ENCODE results near the gene MAP7D2.

MAP7D2 gene

DNA sequence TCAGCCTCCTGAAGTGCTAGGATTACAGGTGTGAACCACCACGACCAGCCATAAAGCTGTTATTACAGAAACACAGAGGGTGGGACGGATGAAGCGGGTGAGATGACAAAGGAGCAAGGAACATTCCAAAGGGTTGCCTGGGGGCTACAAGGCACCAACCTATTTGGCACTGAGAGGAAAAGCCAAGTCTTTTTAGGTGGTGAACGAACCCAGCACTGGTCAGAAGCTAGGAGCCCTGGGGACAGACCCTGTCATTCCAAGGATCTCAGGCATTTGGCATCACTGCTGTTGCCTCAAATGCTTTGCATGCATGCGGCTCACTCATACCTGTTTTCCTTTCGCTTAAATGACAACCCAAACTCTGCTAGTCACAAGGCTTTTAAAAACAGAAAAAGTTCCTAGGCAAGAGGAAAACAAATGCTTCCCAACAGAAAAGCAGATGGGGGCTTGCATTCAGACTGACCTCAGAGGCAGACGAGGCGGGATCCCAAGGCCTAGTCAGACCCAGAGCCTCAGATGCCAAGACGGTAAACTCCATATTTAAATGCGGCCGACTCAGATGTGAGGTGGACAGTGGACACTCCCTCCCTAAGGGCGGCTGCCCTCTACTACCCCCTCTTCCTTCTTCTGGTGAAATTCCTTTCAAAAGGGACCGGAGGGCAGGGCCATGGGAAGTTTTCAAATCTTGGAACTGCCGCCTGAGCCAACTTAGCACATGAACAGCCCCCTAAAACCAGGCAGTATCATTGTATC, 4.5 kb downstream of the MAP7D2 start:
- DNase-seq (ENCODE audit: low spot score) = no peak

DNA sequence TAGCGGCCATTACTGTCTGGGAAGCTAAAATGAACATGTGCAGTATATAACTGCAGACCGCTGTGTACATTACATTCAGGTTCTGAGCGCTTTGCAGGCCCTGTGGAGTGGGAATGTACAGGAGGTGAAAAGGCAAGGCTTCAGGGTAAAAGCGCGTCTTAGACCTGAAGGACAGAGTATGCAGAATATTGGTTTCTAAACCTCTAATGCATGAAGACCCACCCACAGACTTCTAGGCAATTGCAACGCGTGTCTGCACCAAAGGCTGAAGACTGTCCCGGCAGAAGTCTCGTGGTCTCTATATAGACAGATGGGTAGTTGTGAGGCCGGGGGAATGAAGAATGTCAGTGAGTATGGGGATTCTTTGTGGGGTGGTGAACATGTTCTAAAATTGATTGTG, 5.4 kb downstream of the MAP7D2 start:
- DNase-seq (ENCODE audit: low spot score) = no peak

DNA sequence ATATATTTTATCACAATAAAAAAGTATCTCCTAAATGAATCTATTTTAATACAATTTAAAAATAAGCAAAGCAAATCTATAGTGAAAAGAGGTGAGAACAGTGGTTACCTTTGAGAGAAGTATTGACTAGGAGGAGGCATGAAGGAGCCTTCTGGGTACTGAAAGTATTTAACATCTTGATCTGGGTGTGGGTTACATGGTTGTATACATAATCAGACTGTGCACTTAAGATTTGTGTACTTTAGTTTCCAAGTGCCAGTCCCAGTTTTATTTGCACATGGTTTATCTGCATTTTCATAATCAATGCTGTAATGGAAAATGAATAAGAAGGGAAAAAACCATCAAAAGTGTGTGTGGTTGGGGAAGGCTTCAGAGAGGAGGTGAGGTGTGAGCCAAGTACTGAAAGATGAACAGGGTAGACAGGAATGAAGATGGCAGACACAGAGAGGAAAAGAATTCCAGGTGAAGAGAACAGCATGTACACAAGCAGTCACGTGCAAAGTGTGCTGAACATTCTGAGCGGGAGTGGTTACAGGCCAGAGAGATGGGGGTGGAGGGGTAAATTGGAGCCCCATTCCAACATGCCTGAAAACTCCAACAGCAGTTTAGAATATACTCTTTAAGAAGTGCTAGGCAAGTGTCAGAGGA, 14.6 kb downstream of the MAP7D2 start:
- no peak for DNase-seq (ENCODE audit: low spot score)

DNA sequence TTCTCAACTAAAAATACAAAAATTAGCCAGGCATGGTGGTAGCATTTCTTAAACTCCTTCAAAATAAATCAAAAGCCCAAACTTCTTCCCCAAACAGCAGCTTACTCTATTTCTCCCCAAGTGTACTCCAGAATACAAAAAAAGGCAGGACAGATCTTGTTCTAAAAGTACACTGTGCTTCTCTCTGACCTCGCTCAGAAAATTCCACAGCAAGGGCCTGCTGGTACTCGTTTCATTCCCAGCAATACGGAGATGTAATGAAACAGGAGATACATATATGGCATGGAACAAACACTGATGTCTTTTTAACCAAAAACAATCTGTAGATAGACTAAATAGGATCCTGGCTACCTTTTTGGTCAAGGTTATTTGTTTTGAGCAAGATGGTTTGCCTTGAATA, 25.2 kb downstream of the MAP7D2 start:
- DNase-seq (ENCODE audit: low spot score) = no peak

DNA sequence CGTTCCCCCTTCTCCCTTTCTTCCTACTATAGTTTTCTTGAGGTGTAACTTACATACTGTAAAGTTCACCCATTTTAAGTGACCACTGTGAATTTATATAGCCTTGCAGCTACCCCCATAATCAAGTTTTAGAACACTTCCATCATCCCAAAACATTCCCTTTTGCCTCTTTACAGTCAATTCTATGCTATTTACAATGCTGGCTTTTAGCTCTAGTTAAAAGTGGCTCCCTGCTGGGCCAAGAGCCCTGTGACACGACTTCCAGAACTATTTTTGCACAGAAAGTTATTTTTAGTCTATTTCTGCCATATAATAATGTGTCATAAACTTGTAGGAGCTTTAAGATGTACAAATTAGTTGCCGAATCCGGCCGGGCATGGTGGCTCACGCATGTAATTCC, 26.9 kb downstream of the MAP7D2 start:
- DNase-seq (ENCODE audit: low spot score) = no peak

DNA sequence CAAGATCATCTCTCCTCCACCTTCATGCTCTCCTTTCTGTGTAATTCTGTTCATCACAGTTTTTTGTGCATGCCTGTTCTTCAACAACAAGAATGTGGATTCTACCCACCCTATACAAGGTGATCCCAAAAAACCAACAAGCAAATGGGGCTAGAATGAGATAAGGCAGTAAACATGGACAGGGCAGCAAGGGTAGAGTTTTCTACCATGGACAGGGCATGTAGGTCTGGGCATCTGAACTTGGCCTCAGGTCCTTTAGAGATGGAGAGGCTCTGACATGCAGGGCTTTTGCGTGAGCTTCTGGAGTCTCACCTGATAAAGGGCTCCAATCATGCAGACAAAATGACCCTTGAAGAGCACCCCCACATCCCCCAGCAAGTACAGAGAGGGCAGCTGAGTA, 36.4 kb downstream of the MAP7D2 start:
- no peak for DNase-seq (ENCODE audit: low spot score)

DNA sequence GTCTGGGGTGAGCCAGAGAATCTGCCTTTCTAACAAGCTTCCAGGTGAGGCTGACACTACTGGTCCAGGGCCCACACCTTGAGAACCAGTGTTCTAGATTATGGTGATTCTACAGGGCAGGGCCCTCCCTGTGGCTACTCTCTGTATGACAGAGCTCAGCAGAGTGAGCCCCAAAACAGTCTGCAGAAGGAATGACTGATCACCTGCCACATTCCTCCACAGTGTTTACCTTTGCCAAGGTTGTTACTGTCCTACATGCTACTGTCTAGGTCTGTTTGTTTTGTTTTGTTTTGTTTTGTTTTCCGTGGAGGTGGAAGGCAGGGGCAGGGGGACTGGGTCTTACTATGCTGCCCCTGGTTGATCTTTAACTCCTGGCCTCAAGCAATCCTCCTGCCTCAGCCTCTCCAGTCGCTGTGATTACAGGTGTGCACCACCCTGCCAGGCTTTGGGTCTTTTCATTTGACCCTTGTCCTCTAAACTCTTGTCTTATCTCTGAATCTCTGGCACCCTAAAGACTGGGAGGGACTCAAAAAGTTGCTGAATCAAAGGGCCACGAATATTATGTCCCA, 45.1 kb downstream of the MAP7D2 start:
- no peak for DNase-seq (ENCODE audit: low spot score)

DNA sequence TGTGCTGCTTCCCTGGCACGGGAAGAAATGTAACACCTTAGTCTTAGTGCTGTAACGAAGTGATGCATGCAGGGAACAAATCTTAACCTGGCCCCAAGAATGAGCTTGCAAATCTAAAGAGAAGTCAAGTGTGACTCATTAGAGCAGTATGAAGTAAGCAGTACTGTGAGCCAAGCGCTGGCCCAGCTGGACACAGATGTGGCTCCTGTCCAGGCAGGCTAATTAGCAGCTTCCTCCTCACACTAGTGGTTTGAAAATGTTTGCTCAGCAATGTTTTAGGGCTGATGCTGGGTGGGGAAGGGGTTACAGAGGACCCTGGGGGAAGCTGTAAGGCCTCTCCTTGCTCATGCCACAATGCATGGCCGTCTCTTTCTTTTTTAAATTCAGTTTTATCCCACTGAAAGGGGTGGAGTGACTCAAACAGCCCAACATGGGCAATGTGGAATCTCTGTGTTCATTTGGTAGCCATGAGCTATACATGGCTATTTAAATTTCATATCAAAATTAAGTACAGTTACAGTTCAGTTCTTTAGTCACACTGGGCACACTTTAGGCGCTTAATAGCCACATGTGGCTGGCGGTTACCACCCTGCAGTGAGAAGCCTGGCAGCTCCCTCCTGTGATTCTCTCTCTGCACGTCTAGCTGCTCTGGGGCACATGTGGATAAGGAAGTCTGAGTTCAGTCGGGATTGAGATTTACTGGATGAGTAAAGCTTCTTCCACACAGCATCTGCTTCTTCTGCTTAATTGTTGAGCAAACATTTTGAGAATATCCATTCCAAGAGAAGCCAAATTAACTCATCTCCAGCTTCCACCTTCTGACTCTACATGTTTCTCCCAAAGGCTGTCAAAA, 48.8 kb downstream of the MAP7D2 start:
- no peak for DNase-seq (ENCODE audit: low spot score)

DNA sequence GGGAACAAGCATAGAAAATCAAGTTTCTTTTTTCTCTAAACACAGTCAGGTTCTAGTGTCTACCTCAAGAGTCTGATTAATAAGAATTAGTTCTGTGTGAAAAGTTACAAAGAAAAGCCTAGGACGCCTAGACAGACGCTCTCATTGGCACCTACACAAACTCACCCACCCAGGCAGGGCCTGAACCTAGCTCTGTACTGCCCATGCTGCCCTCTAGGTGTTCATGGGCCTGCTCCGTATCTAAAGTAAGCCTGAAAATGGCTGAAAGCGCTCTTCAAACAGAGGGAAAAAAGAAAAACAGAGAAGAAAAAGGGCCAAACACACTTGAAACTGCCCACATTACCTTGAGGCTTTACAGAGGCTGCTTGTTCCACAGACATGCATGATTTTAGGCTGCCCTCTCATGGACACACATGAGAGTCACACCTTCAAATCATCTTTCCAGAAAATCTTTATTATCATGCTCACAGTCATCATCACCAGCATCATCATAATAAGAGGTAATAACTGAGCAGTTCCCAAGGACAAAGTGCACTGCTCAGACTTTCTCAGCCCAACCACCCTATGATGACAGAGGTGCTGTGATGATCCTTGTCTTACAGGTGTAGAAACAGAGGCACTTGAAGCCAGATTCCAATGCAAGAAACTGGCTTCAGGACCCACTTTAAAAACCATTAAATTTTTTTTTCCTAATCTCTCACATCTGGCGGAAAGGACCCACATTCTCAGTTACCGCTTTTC, 49.6 kb downstream of the MAP7D2 start:
- peak; percentile 39 for DNase-seq (ENCODE audit: low spot score)

DNA sequence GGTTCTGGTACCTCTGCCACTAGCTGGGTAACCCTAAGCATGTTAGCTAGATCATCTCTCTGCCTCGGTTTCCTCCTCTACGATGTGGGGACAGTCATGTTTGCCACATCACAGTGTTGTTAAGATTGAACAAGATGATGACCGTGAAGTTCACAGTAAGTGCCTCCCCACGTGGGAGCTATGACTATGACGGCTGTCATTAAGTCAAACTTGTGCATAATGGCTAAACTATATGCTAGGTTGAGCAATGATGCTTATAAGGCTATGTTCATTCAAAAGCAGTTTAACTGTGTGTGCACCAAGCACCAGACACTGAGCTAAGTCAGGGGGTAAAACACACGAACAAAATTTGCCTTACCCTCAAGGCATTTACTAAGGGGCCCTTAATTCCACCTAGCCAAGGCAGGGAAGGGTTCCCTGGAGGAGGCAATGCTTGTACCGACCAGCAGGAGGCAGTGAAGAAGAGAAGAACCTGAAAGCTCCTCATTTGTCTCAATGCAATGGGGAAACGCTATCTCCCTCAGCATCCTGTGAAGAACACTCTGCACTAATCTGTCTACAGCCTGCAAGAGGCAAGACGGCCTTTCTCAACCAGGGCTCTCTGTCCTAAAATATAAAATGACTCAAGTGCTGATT, 52.9 kb downstream of the MAP7D2 start:
- no peak for DNase-seq (ENCODE audit: low spot score)

DNA sequence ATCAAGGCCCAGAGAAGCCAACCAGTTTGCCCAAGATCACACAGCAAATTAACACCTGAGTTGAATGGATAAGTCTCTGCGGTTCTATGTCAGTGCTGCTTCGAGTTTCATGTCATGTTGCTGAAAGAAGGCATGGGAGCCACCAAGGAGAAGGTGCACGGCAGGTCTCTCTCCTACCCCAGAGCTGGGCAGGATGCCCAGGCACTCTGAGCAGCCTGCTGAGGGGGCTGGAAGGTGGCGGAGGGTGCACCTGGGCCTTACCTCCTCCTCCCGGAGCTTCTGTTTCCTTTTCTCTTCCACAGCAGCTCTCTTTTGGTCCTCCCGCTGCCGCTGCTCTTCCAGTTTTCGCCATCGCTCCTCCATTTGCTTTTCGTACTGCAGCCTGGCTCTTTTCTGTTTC, 53.6 kb downstream of the MAP7D2 start:
- DNase-seq (ENCODE audit: low spot score) = no peak

DNA sequence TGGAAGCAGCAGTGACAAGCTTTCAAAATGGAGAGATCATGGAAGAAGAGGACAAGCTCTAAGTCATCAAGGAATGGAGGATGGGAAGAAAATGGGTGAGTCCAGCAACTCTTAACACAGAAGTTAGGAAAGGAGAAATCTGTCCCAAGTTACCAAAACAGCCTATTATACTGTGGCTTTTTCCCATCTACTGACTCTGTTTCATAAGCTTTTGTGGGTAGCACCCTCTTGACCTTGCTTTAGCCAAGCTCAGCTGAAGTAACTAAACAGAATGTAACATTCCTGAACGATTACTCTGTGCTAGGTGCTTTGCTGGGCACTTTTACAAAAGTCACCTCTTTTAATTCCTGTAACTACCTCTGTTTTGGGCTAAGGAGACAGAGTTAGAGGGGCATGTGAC, 54.9 kb downstream of the MAP7D2 start:
- DNase-seq (ENCODE audit: low spot score) = no peak

DNA sequence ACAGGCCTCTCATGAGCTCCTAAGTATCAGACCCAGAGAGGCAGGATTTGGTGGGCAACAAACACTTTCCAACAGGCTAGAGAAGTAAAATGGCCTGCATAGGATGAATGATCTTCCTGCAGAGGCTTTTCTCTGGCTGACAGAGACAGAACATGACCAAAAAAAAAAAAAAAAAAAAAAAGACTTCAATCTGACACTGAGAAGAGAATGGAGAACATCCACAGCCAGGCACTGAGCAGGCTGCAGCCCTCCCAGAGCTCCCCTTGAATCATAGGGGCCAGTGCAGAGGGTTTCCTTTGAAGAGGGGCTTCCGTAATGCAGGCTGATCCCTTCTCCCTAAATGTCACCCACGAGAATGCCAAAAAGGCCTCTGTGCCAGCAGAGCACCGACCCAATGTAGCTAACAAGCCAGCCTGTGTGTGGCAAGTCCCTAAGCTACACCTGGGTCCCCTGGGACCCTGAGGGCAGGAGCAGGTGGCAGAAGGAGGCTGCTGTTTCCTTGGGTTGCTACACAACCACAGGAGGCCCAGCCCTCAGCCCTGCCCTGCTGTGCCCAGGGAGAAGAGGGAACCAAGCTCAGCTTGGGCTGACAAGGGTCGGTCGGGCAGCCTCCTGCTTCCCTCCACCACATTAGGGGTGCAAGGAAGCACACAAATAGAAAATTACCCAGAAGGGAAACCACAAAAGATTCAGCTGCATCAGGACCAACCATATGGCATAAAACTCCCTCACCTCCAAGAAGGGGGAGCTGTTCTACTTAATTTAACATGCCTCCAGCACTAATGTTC, 55.6 kb downstream of the MAP7D2 start:
- no peak for DNase-seq (ENCODE audit: low spot score)

DNA sequence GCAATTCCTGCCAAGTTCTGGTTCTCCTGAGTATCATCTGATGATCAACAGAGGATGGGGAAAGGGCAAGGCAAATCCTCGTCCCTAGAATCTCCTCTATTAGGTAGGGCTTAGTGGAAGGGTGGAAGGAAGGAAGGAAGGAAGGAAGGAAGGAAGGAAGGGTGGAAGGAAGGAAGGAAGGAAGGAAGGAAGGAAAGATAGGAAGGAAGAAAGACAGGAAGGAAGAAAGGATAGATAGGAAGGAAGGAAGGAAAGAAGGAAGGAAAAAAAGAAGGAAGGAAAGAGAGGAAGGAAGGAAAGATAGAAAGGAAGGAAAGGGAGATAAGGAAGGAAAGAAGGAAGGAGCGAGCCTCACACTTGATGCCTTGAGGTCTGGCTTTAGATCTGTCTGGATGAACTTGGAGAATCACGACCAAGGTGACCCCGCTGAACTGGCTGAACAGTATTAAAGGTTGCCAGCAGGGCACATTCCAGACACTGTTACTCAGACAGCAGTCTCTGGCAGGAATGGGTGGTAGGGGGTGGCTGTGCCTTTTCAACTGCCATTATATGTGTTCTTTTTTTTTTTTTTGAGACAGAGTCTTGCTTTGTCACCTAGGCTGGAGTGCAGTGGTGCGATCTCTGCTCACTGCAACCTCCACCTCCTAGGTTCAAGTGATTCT, 57.1 kb downstream of the MAP7D2 start:
- no peak for DNase-seq (ENCODE audit: low spot score)

DNA sequence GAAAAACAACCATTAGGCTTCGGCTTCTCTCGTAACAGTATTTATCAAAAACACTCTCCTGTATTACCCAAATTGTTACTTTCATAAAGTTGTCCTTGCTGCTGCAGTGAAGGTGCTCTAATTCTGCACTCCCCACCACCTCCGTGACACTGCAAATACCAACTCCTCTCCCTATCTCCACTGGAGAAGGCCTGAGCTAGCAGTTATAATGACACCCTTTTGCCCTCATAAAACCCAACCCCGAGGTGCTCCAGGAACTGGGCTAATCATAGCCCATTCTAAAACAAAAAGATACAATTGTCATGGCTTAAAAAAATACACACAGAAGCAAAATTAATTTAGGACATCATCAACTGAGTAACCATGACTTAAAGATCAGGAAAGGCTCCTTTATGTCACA, 59.2 kb downstream of the MAP7D2 start:
- DNase-seq (ENCODE audit: low spot score) = no peak

DNA sequence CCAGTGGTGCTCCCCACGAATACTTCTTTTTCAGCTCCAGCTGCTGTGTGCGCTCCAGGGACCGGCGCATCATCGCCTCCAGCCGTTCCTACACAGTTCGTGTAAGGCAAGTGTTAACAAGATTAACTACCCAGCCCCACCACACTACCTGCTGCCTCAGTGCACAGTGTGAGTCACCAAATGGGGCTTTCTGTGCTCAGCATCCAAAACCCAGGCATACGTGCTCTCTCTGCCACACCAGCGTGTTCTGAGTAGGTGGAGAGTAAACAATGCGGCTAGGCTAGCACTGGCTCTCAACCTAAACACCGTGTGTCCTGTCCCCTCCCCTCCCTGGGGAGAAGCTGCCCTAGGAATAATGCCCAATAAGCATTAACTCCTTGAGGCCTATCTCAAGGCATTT, 60.0 kb downstream of the MAP7D2 start:
- no peak for DNase-seq (ENCODE audit: low spot score)

DNA sequence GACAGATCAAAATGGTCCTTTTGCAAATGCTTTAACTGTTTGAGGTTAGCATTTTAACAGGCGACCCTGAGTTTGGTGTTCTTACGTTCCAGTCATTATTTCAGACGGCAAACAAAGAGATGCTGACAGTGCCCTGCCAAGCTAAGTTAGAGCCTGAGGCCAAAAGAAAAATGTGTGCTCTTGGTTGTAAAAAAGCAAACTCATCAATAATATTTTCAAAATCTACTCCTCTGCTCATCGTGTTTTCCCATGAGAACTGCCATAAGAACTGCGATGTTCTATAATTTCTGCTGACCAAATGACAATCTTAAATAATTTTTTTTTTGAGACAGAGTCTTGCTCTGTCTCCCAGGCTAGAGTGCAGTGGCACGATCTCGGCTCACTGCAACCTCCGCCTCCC, 63.2 kb downstream of the MAP7D2 start:
- no peak for DNase-seq (ENCODE audit: low spot score)

DNA sequence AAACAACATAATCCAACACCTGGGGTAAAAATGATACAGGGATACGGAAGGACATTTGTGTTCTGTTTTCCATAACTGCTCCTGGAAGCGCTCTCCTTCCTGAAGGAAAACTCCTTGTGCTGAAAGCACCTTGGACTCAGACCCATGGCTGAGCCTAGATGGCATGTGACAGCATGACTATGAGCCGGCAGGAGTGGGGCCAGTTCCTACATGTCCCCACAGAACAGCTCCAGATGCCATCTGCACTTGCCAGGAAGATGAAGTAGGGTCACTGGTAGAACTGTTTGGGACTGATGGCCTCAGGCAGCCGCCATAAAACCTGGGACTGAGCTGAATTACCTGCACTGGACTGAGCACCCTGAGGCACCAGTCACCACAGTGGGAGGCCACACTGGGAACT, 69.8 kb downstream of the MAP7D2 start:
- no peak for DNase-seq (ENCODE audit: low spot score)

DNA sequence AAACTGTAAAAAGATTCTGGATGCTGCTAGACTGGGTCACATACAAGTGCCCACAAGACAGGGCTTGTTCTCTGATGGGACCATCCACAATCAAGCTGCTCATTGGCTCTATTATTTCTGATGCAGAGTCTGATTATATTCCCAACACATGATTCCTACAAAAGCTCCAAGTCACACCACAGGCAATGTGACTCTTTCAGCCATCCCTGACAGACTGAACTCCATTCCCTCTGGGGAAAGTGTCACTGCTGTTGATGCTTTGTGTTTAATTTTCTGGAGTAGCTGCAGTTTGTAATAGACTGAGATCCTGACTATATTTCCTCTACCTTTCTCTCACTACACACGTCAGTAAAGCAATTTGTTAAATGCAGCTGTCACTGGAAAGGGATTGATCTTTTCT, 70.5 kb downstream of the MAP7D2 start:
- no peak for DNase-seq (ENCODE audit: low spot score)

DNA sequence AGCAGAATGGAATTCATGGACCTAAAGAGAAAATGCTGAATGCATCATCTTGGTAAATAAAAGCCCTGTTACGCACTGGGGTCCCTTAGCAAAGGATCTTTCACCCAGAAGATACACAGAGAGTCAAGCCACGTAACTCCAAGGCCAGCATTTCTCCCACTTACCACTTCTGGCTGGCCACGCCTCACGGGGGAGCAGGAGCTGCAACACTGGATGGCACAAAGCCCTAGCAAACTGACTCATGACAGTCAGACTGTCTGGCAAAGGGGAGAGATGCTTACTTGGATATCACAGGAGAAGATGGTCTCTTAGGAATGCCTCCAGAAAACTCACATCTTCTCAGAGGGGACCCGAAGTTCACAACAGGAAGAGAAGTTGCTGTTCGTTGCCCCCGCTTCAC, 74.5 kb downstream of the MAP7D2 start:
- no peak for DNase-seq (ENCODE audit: low spot score)
